HTERT RPE-1 (cell line): ENCODE data around the gene MCAT.
"Not testable (repeated sequence)": the region's sequence is repeated elsewhere in the genome, so short reads cannot be mapped to it uniquely, and the experiment has no call there.

Source experiments
- in situ Hi-C: fragments of 300-500 bp; cut with MboI; formaldehyde crosslinking; loops from 4 replicates; pipeline ENCODE4 v1.14.3; 2020; ENCODE audit warnings: low sequenced_read_pairs

The MCAT gene

GRCh38 chr22:43127166-43127908 is 15.9 kb downstream of the MCAT start:
- in situ Hi-C loops: no loop called here

GRCh38 chr22:43126501-43127165 is 16.6 kb downstream of the MCAT start:
- in situ Hi-C loops: no loop called here

DNA sequence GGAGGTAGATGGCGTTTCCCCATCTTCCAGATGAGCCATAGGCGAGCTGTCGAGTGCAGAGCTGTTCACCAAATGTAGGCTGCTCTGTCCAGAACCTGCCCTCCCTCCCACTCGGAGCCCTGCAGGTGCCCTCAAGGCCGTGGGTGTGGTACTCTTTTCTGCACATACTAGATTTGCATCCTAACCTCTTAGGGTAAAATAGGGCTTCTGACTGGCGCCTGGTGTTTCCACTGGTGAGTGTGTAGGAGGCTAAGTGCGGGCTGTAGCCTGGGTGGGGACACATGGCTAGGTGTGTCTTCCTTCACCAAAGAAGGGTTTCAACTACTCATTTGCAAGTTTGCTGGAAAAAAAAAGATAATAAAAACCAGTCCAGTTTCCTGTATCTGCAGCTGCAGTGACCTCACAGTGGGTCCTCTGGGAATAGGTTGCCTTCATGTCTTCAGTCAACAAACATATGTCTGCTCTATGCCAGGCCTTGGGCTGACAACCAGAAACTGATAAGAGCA is 24.2 kb downstream of the MCAT start:
- in situ Hi-C loops: no loop called here

- in situ Hi-C loops: no loop called here
These were observed 25.0 kb downstream of the MCAT start for GRCh38 chr22:43118024-43118849.

DNA sequence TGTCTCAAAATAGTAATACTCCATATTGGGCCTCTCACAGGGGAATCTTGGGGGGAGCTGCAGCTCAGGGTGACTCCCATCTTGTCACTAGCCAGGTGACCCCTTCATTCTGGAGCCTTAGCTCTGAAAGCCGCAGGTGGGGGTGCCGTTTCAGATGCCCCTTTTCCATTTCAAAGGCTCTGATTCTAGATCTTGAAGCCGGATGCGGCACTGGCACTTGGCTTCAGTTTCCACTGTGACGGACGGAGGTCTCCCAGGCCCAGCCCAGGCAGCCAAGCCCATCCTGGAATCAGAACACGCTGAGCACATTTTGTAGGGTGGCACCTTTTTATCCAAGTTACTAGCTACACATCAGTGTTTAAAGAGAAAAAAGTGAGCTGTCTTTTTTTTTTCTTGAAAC is 26.3 kb downstream of the MCAT start:
- in situ Hi-C loops: no loop called here

DNA sequence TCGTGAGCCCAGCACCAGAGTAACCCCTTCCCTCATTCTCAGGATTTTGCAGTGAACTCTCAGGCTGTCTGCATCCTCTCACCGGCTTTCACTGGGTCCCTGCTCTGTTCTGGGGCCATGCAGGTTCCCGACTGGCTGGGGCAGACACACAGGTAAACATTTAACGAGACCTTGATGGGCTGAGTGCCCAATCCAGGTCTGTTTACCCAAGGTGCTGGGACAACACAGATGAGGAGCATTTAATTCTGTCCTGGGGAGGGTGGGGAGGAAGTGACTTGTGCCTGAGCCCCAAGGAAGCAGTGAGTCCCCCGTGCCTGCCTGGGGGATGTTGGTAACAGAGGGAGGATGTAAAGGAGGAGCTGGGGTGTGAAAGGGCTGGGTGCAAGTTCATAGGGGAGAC is 28.2 kb downstream of the MCAT start:
- in situ Hi-C loops: no loop called here

GRCh38 chr22:43113526-43114251 is 29.5 kb downstream of the MCAT start:
- in situ Hi-C loops: no loop called here

- in situ Hi-C loops: no loop called here
These were observed 32.1 kb downstream of the MCAT start for GRCh38 chr22:43110927-43111623.

DNA sequence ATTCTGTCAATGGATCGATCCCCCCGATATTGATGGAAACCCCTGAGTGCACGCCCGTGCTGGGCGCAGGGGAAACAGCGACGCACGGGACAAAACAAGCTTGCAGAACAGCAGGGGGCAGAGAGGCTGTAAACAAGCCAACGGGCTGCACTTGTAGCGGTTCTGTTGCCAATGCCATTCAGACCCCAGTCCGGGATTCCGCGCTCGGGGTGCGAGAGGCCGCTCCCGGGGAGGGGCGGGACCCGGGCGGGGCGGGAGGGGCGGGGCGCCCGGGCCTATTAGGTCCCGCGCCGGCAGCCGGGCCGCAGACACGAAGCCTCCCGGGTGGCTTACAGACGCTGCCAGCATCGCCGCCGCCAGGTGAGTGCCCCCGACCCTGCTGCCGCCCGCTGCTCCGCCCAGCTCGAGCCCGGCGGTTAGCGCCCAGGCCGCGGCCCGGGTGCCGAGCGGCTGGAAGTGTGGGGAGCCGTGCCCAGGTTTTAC is 32.7 kb downstream of the MCAT start, which contains the start of gene BIK:
Gene BIK, plus strand, starts transcription at position 307 of the 483 bp plus-strand sequence. CDS start 13,273 bp downstream, outside the sequence.
- in situ Hi-C loops: no loop called here

- in situ Hi-C loops: no loop called here
These were observed 33.2 kb downstream of the MCAT start for GRCh38 chr22:43109921-43110443.

DNA sequence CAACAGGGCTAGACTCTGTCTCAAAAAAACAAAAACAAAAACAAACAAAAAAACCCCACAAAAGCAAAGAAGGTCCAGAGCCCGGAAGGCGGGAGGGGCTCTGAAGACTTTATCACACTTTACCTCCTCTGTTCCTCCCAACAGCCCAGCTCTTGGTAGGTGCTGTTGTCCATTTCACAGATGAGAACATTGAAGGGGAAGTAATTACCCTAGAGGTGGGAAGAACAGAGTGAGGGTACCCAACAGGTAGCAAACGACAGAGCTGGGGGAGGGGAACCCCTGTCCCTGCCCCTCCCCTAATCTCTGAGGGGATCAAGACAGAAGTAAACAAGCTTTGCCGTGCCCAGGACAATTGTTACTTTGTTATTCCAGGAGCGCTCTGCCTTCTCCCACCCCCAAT is 33.7 kb downstream of the MCAT start:
- in situ Hi-C loops: no loop called here

- in situ Hi-C loops: no loop called here
These were observed 36.9 kb downstream of the MCAT start for GRCh38 chr22:43106302-43106701.

DNA sequence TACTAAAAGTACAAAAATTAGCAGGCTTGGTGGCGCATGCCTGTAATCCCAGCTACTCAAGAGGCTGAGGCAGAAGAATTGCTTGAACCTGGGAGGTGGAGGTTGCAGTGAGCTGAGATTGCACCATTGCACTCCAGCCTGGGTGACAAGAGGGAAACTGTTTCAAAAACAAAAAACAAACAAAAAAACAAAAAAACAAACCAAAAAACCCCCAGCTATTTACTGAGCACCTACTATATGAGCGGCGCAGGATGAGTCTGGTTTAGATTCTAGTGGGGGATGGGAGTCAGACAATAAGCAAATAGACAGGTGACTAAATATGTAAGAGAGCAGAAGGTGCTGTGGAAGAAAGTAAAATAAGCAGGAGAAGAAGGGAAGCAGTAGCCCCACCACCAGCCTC is 38.2 kb downstream of the MCAT start:
- in situ Hi-C loops: not testable (repeated sequence)

DNA sequence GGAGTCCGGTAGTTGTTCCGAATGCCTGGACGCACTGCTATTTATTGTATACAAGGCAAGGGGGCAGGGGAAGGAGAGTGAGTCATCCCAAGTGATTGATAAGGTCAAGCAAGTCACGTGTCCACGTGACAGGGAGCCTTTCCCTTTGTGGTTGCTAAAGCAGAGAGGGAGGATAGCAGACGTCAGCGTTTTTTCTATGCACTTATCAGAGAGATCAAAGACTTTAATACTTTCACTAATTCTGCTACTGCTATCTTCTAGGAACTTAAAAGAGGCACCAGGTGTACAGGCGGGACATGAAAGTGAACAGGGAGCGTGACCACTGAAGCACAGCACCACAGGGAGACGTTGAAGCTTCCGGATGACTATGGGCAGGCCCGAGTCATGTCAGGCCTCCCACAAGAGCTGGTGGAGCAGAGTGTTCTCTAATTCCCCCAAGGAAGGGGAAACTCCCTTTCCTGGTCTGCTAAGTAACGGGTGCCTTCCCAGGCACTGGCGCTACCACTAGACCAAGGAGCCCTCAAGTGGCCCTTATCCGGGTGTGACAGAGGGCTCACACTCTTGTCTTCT is 39.1 kb downstream of the MCAT start:
- in situ Hi-C loops: not testable (repeated sequence)

- in situ Hi-C loops: no loop called here
These were observed 41.9 kb downstream of the MCAT start for GRCh38 chr22:43101306-43101705.

DNA sequence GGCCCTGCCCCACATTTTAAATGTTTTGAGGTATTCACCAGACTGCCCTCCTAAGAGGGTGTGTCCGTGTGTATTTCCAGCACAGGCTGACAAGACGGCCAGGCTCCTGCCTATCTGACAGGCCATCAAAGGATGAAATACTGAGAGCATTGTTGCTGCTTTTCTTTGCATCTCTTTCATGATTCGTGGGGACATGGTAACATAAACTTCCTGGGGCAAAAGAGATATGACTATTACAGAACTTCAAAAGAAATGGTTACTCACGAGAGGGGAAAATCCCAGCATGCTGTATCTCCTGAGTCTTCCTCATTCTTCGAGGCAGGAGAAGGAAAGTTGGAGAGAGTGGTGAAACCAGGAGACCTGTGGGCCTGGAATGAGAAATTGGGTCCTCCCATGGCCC is 43.0 kb downstream of the MCAT start:
- in situ Hi-C loops: no loop called here

- in situ Hi-C loops: no loop called here
These were observed 44.1 kb downstream of the MCAT start for GRCh38 chr22:43099095-43099494.

DNA sequence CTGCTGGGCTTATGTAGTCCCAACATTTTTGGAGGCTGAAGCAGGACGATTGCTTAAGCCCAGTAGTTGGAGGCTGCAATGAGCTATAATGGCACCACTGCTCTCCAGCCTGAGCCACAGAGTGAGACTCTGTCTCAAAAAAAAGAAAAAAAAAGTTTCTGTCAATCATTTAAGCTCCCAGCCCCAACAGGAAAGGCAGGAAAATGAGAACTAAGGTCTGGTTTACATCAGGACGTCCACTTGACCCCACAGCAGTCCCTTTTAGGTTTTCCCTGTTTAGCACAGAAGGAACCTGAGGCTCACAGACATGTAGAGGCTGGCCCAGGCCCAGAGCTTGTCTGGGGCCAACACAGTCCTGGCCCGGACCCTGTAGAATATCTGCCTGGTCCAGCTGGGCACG is 44.8 kb downstream of the MCAT start:
- in situ Hi-C loops: no loop called here

GRCh38 chr22:43096420-43096819 is 46.8 kb downstream of the MCAT start:
- in situ Hi-C loops: no loop called here
